Omental fat pad (tissue), 4 donors: ENCODE data around the gene AGBL3. TPM values are rescaled to one million over a fixed set of nuclear protein-coding genes. Genes with fewer than 3 reads are reported as not detected.

Experiments used
- ATAC-seq: fragments of 150-250 bp; one replicate; pipeline ENCODE4 v1.9.1; 2016; ENCODE audit warnings: mild to moderate bottlenecking, moderate library complexity; ENCODE audit not compliant: low FRiP score
- DNase-seq: peaks from one replicate; pipeline ENCODE4 v3.0.0-alpha.2; 2019; ENCODE audit warnings: low spot score
- total RNA-seq, 4 donors: library from RNA; depleted of rRNA; stranded (reverse); fragments of >200 nt; gene quantifications; one replicate each; pipeline ENCODE4 v1.1.0, GENCODE V29; 2016
- TF ChIP-seq, protein P1 (sequence below), 3 donors: fragments of 450-650 bp; IDR thresholded peaks; one replicate each; pipeline ENCODE4 v1.5.1; 2016 to 2017; ENCODE audit warnings: antibody characterized with exemption in 3 of 3, mild to moderate bottlenecking in 3 of 3, moderate library complexity in 2 of 3

AGBL3 gene
- total RNA-seq, 4 donors from 2014 or later: 1.6 to 3.2 (median 2.3) TPM

- TF ChIP-seq, protein P1, sequence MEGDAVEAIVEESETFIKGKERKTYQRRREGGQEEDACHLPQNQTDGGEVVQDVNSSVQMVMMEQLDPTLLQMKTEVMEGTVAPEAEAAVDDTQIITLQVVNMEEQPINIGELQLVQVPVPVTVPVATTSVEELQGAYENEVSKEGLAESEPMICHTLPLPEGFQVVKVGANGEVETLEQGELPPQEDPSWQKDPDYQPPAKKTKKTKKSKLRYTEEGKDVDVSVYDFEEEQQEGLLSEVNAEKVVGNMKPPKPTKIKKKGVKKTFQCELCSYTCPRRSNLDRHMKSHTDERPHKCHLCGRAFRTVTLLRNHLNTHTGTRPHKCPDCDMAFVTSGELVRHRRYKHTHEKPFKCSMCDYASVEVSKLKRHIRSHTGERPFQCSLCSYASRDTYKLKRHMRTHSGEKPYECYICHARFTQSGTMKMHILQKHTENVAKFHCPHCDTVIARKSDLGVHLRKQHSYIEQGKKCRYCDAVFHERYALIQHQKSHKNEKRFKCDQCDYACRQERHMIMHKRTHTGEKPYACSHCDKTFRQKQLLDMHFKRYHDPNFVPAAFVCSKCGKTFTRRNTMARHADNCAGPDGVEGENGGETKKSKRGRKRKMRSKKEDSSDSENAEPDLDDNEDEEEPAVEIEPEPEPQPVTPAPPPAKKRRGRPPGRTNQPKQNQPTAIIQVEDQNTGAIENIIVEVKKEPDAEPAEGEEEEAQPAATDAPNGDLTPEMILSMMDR (IDR thresholded peaks at IDR 0.05): no peak
- ATAC-seq (no peak), DNase-seq (no peak)
These were observed 6.4 kb downstream of the AGBL3 start for GRCh38 chr7:134992626-134993179.

GRCh38 chr7:134993877-134994456 lies 7.7 kb downstream of the AGBL3 start:
- DNase-seq: no peak
- TF ChIP-seq, protein P1 (IDR thresholded peaks at IDR 0.05): no peak
- ATAC-seq: no peak

- no peak for ATAC-seq
- DNase-seq: no peak
- TF ChIP-seq, protein P1 (IDR thresholded peaks at IDR 0.05): no peak
These were observed 9.2 kb downstream of the AGBL3 start for GRCh38 chr7:134995239-134996096.

GRCh38 chr7:134996097-134996550 lies 9.8 kb downstream of the AGBL3 start:
- DNase-seq (no peak), ATAC-seq (peak; percentile 41)
- TF ChIP-seq, protein P1 (IDR thresholded peaks at IDR 0.05): no peak

DNA sequence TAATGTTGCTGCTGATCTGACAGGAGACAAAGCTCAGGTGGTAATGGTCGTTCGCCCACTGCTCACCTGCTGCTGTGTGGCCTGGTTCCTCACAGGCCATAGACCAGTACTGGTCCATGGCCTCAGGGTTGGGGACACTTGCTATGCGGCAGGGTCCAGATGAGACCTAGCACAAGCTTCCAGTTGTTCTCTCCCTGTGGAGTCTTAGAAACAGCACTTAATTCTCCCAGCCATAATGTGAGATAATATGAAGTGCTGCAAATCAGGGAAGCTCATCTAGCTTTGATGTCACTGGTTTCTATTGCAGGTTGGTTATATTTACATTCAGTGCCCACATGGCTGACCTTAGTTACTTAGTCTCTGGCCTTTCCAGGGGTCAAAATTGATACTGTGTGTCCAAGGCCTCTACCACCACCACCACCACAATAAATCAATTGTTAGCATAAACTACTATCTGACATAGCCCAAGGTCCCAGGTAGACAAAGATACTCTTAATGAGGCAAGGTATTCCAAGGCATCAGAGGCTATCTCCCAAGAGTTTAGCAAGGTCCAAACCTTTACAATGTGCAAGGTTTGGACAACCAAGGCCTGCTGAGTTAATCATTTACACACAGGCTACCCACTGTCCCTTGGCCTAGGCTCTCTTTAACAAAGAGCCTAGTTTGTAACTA lies 11.0 kb downstream of the AGBL3 start:
- TF ChIP-seq, protein P1 (IDR thresholded peaks at IDR 0.05): no peak
- DNase-seq: no peak
- ATAC-seq: no peak

- DNase-seq: no peak
- TF ChIP-seq, protein P1 (IDR thresholded peaks at IDR 0.05): no peak
- no peak for ATAC-seq
These were observed 12.8 kb downstream of the AGBL3 start for GRCh38 chr7:134999136-134999535.
